CD4-positive, alpha-beta T cell (primary cell): ENCODE data around the gene FUZ. TPM values are rescaled to one million over a fixed set of nuclear protein-coding genes. Genes with fewer than 3 reads are reported as not detected.

Experiments
- ATAC-seq: fragments of 200-7000 bp; cut with Tn5 transposase; one replicate; pipeline ENCODE4 v1.10.0; 2022; ENCODE audit warnings: mild to moderate bottlenecking; ENCODE audit not compliant: poor library complexity
- CTCF ChIA-PET: fragments of 350-600 bp; sonication (Branson Sonifier 250); formaldehyde crosslinking; loops from one replicate; lab custom pipeline; 2021; ENCODE audit warnings: antibody characterized with exemption, inconsistent platforms; lab: Charles Lee
- POLR2A ChIA-PET: fragments of 350-600 bp; sonication (Branson Sonifier 250); formaldehyde crosslinking; loops from one replicate; lab custom pipeline; 2021; ENCODE audit warnings: antibody characterized with exemption, inconsistent platforms; lab: Charles Lee
- DNase-seq, 14 experiments: peaks; one replicate each; pipeline ENCODE4 v3.0.0-alpha.2; 2013 to 2020; ENCODE audit warnings: mixed read lengths in 2 of 14
- H3K27ac ChIP-seq, 2 donors: one replicate each; pipeline versions ENCODE4 v1.5.1 to v1.7.0; 2013; ENCODE audit warnings: low read length in 2 of 2, low read depth in 1 of 2, mild to moderate bottlenecking in 1 of 2
- H3K27me3 ChIP-seq, 2 experiments: 1 replicate in 1 of 2; 2 replicates in 1 of 2; pipeline versions ENCODE4 v1.6.1 to v1.7.0; 2013; ENCODE audit warnings: low read length in 2 of 2, control low read depth in 1 of 2, mild to moderate bottlenecking in 1 of 2, moderate library complexity in 1 of 2; ENCODE audit not compliant: insufficient read depth in 2 of 2, control insufficient read depth in 1 of 2
- H3K36me3 ChIP-seq: one replicate; pipeline ENCODE4 v1.6.1; 2013; ENCODE audit warnings: low read length, control low read depth; ENCODE audit not compliant: insufficient read depth
- H3K4me1 ChIP-seq: one replicate; pipeline ENCODE4 v1.6.1; 2013; ENCODE audit warnings: low read length, control low read depth; ENCODE audit not compliant: insufficient read depth
- H3K4me3 ChIP-seq: one replicate; pipeline ENCODE4 v1.5.1; 2013; ENCODE audit warnings: mild to moderate bottlenecking, low read length, moderate library complexity
- H3K9me3 ChIP-seq, 2 experiments: 1 replicate in 1 of 2; 2 replicates in 1 of 2; pipeline versions ENCODE4 v1.6.1 to v1.7.0; 2013; ENCODE audit warnings: low read length in 2 of 2, mild to moderate bottlenecking in 2 of 2, control low read depth in 1 of 2, moderate library complexity in 1 of 2; ENCODE audit not compliant: control insufficient read depth in 1 of 2, insufficient read depth in 1 of 2
- H3K27ac Mint-ChIP-seq: one replicate; pipeline ENCODE4 v1.8.0; 2020; ENCODE audit warnings: mixed read lengths
- H3K27me3 Mint-ChIP-seq: one replicate; pipeline ENCODE4 v1.8.0; 2021; ENCODE audit warnings: mixed read lengths
- H3K36me3 Mint-ChIP-seq: one replicate; pipeline ENCODE4 v1.8.0; 2021; ENCODE audit warnings: low read depth, mixed read lengths
- H3K4me1 Mint-ChIP-seq: one replicate; pipeline ENCODE4 v1.8.0; 2021; ENCODE audit warnings: low read depth, mixed read lengths
- H3K4me3 Mint-ChIP-seq: one replicate; pipeline ENCODE4 v1.8.0; 2020; ENCODE audit warnings: mild to moderate bottlenecking, mixed read lengths
- H3K9me3 Mint-ChIP-seq: one replicate; pipeline ENCODE4 v1.8.0; 2020; ENCODE audit warnings: mixed read lengths
- intact Hi-C, 2 experiments: fragments of 100-400 bp; cut with DNase I in 1 of 2; cut with micrococcal nuclease in 1 of 2; formaldehyde crosslinking; loops; one replicate each; pipeline versions ENCODE4 v1.15.1 to v1.9.0; 2023 to 2025; cut with DNase I, micrococcal nuclease
- total RNA-seq, 174 experiments: library from RNA in 2 of 174; stranded (reverse) in 2 of 174; gene quantifications; one replicate each; pipeline ENCODE4 v1.2.3 and lab custom pipeline; 2021 to 2026
- TF ChIP-seq, protein P1 (sequence below): fragments of 200-600 bp; IDR thresholded peaks from one replicate; pipeline ENCODE4 v1.8.0; 2022; ENCODE audit warnings: antibody characterized with exemption, mild to moderate bottlenecking

Gene FUZ
- total RNA-seq, 2 experiments from 2014 or later, result 14.9 to 15.2 TPM

DNA sequence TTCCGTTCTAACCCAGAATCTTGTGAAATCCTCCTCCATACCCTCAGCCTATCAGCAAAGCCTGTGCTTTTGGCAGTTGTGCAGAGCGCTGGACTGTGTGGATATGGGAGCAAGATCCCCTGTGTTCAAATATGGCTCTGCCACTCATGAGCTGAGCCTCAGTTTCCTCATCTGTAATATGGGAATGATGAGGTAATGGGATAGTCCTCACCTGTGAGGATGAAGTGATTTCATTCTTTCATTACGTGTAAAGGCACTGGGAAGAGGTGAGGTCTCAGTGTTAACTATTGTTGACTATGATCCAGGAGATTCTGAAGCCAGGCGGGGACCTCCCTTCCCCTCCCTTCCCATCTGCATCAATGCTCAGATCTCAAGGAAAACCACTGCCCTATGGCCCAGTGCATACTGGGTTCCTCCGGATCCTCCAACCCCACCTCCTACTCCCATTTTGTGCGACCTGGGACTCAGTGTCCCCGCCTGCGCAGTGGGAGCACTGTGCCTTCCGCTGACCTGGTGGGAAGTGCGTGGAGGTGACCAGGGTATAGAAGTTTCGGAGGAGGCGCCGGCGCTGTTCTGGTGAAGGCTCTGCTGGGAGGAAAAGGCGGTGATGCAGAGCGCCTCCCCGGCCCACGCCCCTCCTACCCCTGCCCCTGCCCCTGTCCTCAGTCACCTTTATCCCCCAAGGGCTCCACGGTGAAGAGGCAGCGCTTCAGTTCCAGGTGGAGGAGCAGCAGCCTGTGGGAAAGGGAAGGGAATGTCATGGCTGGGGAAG lies 5.0 kb downstream of the FUZ start:
- Histone ChIP-seq H3K36me3 (peaks cover 13% of the 10 kb centered on the region), H3K27me3 (no peaks in the 10 kb centered on the region), H3K9me3 (no peaks in the 10 kb centered on the region), H3K4me3 (no peak overlapping the region), H3K4me1 (peaks cover 33% of the 10 kb centered on the region), H3K27ac (peak overlapping the region; percentile 18 to 59)
- Mint-ChIP-seq H3K4me1 (peaks cover 30% of the 10 kb centered on the region), H3K9me3 (no peaks in the 10 kb centered on the region), H3K36me3 (peaks cover 22% of the 10 kb centered on the region), H3K4me3 (peak overlapping the region; percentile 91), H3K27ac (peak overlapping the region; percentile 81), H3K27me3 (no peaks in the 10 kb centered on the region)
- intact Hi-C loops, result loop anchor here in 1 of 2 experiments (5.0 kb wide), 1 partner anchor 91 kb away; no protein-coding TSS in a partner anchor
- no peak for DNase-seq
- TF ChIP-seq, protein P1, sequence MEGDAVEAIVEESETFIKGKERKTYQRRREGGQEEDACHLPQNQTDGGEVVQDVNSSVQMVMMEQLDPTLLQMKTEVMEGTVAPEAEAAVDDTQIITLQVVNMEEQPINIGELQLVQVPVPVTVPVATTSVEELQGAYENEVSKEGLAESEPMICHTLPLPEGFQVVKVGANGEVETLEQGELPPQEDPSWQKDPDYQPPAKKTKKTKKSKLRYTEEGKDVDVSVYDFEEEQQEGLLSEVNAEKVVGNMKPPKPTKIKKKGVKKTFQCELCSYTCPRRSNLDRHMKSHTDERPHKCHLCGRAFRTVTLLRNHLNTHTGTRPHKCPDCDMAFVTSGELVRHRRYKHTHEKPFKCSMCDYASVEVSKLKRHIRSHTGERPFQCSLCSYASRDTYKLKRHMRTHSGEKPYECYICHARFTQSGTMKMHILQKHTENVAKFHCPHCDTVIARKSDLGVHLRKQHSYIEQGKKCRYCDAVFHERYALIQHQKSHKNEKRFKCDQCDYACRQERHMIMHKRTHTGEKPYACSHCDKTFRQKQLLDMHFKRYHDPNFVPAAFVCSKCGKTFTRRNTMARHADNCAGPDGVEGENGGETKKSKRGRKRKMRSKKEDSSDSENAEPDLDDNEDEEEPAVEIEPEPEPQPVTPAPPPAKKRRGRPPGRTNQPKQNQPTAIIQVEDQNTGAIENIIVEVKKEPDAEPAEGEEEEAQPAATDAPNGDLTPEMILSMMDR, result no peak
- no peak for ATAC-seq
- POLR2A ChIA-PET, result interaction anchor here (1.7 kb wide), 1 partner anchor 10 kb away, joined by 4 read pairs; the partner anchor contains the start of gene MED25
- CTCF ChIA-PET, result interaction anchor here (1.0 kb wide), 1 partner anchor 43 kb away, joined by 3 read pairs; the partner anchor contains the start of gene PTOV1

GRCh38 chr19:49807058-49807903 lies 5.8 kb downstream of the FUZ start:
- H3K4me1 Mint-ChIP-seq, result peaks cover 23% of the 10 kb centered on the region
- intact Hi-C loops, result loop anchor here in 1 of 2 experiments (5.0 kb wide), 1 partner anchor 90 kb away; no protein-coding TSS in a partner anchor
- ATAC-seq, result no peak
- TF ChIP-seq, protein P1, result no peak
- H3K4me3 Mint-ChIP-seq, result no peak overlapping the region
- POLR2A ChIA-PET, result interaction anchor here (1.7 kb wide), 1 partner anchor 11 kb away, joined by 4 read pairs; the partner anchor contains the start of gene MED25
- Histone ChIP-seq H3K4me3 (no peak overlapping the region), H3K27ac (peak overlapping the region in 1 of 2 donors; percentile 35), H3K9me3 (no peaks in the 10 kb centered on the region), H3K4me1 (peaks cover 25% of the 10 kb centered on the region), H3K27me3 (no peaks in the 10 kb centered on the region), H3K36me3 (peaks cover 21% of the 10 kb centered on the region)
- no peaks in the 10 kb centered on the region for H3K9me3 Mint-ChIP-seq
- peak in 2 of 14 experiments; percentile 37 to 50 for DNase-seq
- peaks cover 28% of the 10 kb centered on the region for H3K36me3 Mint-ChIP-seq
- no peaks in the 10 kb centered on the region for H3K27me3 Mint-ChIP-seq
- H3K27ac Mint-ChIP-seq, result peak overlapping the region; percentile 81
- CTCF ChIA-PET, result no interaction called here

DNA sequence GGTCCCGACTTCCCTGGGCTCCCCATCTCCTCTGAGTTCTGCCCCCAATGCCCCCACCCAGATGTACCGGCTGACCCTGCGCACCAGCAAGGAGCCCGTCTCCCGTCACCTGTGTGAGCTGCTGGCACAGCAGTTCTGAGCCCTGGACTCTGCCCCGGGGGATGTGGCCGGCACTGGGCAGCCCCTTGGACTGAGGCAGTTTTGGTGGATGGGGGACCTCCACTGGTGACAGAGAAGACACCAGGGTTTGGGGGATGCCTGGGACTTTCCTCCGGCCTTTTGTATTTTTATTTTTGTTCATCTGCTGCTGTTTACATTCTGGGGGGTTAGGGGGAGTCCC lies 6.5 kb downstream of the FUZ start:
- peaks cover 24% of the 10 kb centered on the region for H3K36me3 ChIP-seq
- no peak overlapping the region for H3K27ac ChIP-seq
- DNase-seq, result no peak
- no peaks in the 10 kb centered on the region for H3K27me3 Mint-ChIP-seq
- H3K4me1 Mint-ChIP-seq, result peaks cover 19% of the 10 kb centered on the region
- intact Hi-C loops, result loop anchor here in 1 of 2 experiments (5.0 kb wide), 1 partner anchor 89 kb away; no protein-coding TSS in a partner anchor
- POLR2A ChIA-PET, result interaction anchor here (1.7 kb wide), 1 partner anchor 12 kb away, joined by 4 read pairs; the partner anchor contains the start of gene MED25
- no peak overlapping the region for H3K4me3 Mint-ChIP-seq
- no peaks in the 10 kb centered on the region for H3K9me3 Mint-ChIP-seq
- peaks cover 22% of the 10 kb centered on the region for H3K4me1 ChIP-seq
- CTCF ChIA-PET, result no interaction called here
- no peaks in the 10 kb centered on the region for H3K27me3 ChIP-seq
- no peaks in the 10 kb centered on the region for H3K9me3 ChIP-seq
- H3K27ac Mint-ChIP-seq, result no peak overlapping the region
- H3K4me3 ChIP-seq, result no peak overlapping the region
- peaks cover 31% of the 10 kb centered on the region for H3K36me3 Mint-ChIP-seq
- no peak for ATAC-seq
- TF ChIP-seq, protein P1, result no peak
